ENCODE results near the gene JUP.
"Not testable (repeated sequence)": the region's sequence is repeated elsewhere in the genome, so short reads cannot be mapped to it uniquely, and the experiment has no call there.

Gene JUP

GRCh38 chr17:41786227-41787020 is at the start of gene JUP:
JUP (minus strand) TSS chr17:41786711; CDS start chr17:41771854, 14,857 bp downstream.
- DNase-seq (ENCODE audit: low read depth): peak; percentile 100
- TF ChIP-seq CTCF (IDR thresholded peaks at IDR 0.05; ENCODE audit: control insufficient read depth, extremely low read depth, insufficient read depth): peak; percentile 76
- peak within 1 kb of the TSS; percentile 88 for H3K4me3 ChIP-seq (ENCODE audit: low read depth, low read length)

GRCh38 chr17:41835800-41836549 is 49.5 kb upstream of the JUP start, which contains the start of gene NT5C3B:
NT5C3B (minus strand) TSS chr17:41836232; CDS start chr17:41836193, 39 bp downstream.
- DNase-seq (ENCODE audit: low read depth): no peak
- H3K4me3 ChIP-seq (ENCODE audit: low read depth, low read length): peak within 1 kb of the TSS; percentile 88
- TF ChIP-seq CTCF (IDR thresholded peaks at IDR 0.05; ENCODE audit: control insufficient read depth, extremely low read depth, insufficient read depth): no peak

GRCh38 chr17:41835214-41835799 is 48.8 kb upstream of the JUP start:
- no peak for TF ChIP-seq CTCF (IDR thresholded peaks at IDR 0.05; ENCODE audit: control insufficient read depth, extremely low read depth, insufficient read depth)

GRCh38 chr17:41829961-41830360 is 43.5 kb upstream of the JUP start:
- not testable (repeated sequence) for DNase-seq (ENCODE audit: low read depth); H3K4me3 ChIP-seq (ENCODE audit: low read depth, low read length)

More at GRCh38 chr17:41835214-41835799, 48.8 kb upstream of the JUP start:
- DNase-seq (ENCODE audit: low read depth): no peak
- peak overlapping the region; percentile 88 for H3K4me3 ChIP-seq (ENCODE audit: low read depth, low read length)

GRCh38 chr17:41825175-41825845 is 38.8 kb upstream of the JUP start:
- no peak for DNase-seq (ENCODE audit: low read depth)
- no peak overlapping the region for H3K4me3 ChIP-seq (ENCODE audit: low read depth, low read length)
- TF ChIP-seq CTCF (IDR thresholded peaks at IDR 0.05; ENCODE audit: control insufficient read depth, extremely low read depth, insufficient read depth): no peak

GRCh38 chr17:41824086-41824485 is 37.6 kb upstream of the JUP start:
- DNase-seq (ENCODE audit: low read depth): no peak
- no peak overlapping the region for H3K4me3 ChIP-seq (ENCODE audit: low read depth, low read length)
- TF ChIP-seq CTCF (IDR thresholded peaks at IDR 0.05; ENCODE audit: control insufficient read depth, extremely low read depth, insufficient read depth): no peak

Measured in LNCaP clone FGC (cell line).